ENCODE data around the gene EIF1. TPM values are rescaled to one million over a fixed set of nuclear protein-coding genes. Genes with fewer than 3 reads are reported as not detected.

EIF1 gene
- total RNA-seq, 1 donor from 2014 or later: 368 TPM

GRCh38 chr17:41722231-41722630, 33.5 kb downstream of the EIF1 start:
- no peak for TF ChIP-seq CTCF (IDR thresholded peaks at IDR 0.05; ENCODE audit: insufficient read depth, low read length, poor library complexity, severe bottlenecking)
- DNase-seq (ENCODE audit: low read depth): no peak
- H3K4me3 ChIP-seq (ENCODE audit: low read depth, low read length): no peak overlapping the region
- H3K27me3 ChIP-seq (ENCODE audit: control insufficient read depth, insufficient read depth, low read length): peaks cover 6% of the 10 kb centered on the region
- no peaks in the 10 kb centered on the region for H3K36me3 ChIP-seq (ENCODE audit: control insufficient read depth, insufficient read depth, low read length)

- Histone ChIP-seq H3K36me3 (ENCODE audit: control insufficient read depth, insufficient read depth, low read length) (no peaks in the 10 kb centered on the region), H3K27me3 (ENCODE audit: control insufficient read depth, insufficient read depth, low read length) (peaks cover 6% of the 10 kb centered on the region), H3K4me3 (ENCODE audit: low read depth, low read length) (no peak overlapping the region)
- DNase-seq (ENCODE audit: low read depth): no peak
- TF ChIP-seq CTCF (IDR thresholded peaks at IDR 0.05; ENCODE audit: insufficient read depth, low read length, poor library complexity, severe bottlenecking): no peak
These were observed 35.3 kb downstream of the EIF1 start for GRCh38 chr17:41723801-41724475.

- TF ChIP-seq CTCF (IDR thresholded peaks at IDR 0.05; ENCODE audit: insufficient read depth, low read length, poor library complexity, severe bottlenecking): no peak
- Histone ChIP-seq H3K36me3 (ENCODE audit: control insufficient read depth, insufficient read depth, low read length) (no peaks in the 10 kb centered on the region), H3K4me3 (ENCODE audit: low read depth, low read length) (no peak overlapping the region), H3K27me3 (ENCODE audit: control insufficient read depth, insufficient read depth, low read length) (peaks cover 6% of the 10 kb centered on the region)
- DNase-seq (ENCODE audit: low read depth): no peak
These were observed 35.9 kb downstream of the EIF1 start for GRCh38 chr17:41724476-41725050.

- Histone ChIP-seq H3K36me3 (ENCODE audit: control insufficient read depth, insufficient read depth, low read length) (no peaks in the 10 kb centered on the region), H3K27me3 (ENCODE audit: control insufficient read depth, insufficient read depth, low read length) (peaks cover 6% of the 10 kb centered on the region), H3K4me3 (ENCODE audit: low read depth, low read length) (no peak overlapping the region)
- TF ChIP-seq CTCF (IDR thresholded peaks at IDR 0.05; ENCODE audit: insufficient read depth, low read length, poor library complexity, severe bottlenecking): no peak
- no peak for DNase-seq (ENCODE audit: low read depth)
These were observed 36.4 kb downstream of the EIF1 start for GRCh38 chr17:41725134-41725533.

- no peak for TF ChIP-seq CTCF (IDR thresholded peaks at IDR 0.05; ENCODE audit: insufficient read depth, low read length, poor library complexity, severe bottlenecking)
These were observed 39.4 kb downstream of the EIF1 start for GRCh38 chr17:41728056-41728455.

GRCh38 chr17:41730479-41730878, 41.8 kb downstream of the EIF1 start:
- no peak for DNase-seq (ENCODE audit: low read depth)
- H3K27me3 ChIP-seq (ENCODE audit: control insufficient read depth, insufficient read depth, low read length): peaks cover 45% of the 10 kb centered on the region
- H3K4me3 ChIP-seq (ENCODE audit: low read depth, low read length): no peak overlapping the region
- H3K36me3 ChIP-seq (ENCODE audit: control insufficient read depth, insufficient read depth, low read length): no peaks in the 10 kb centered on the region
- TF ChIP-seq CTCF (IDR thresholded peaks at IDR 0.05; ENCODE audit: insufficient read depth, low read length, poor library complexity, severe bottlenecking): no peak

More at GRCh38 chr17:41728056-41728455, 39.4 kb downstream of the EIF1 start:
- DNase-seq (ENCODE audit: low read depth): no peak
- Histone ChIP-seq H3K27me3 (ENCODE audit: control insufficient read depth, insufficient read depth, low read length) (peaks cover 28% of the 10 kb centered on the region), H3K4me3 (ENCODE audit: low read depth, low read length) (no peak overlapping the region), H3K36me3 (ENCODE audit: control insufficient read depth, insufficient read depth, low read length) (no peaks in the 10 kb centered on the region)
